ACC112 (cell line): ENCODE results near the gene AFAP1.

Experiments used
- H2AFZ ChIP-seq: fragments of 200-600 bp; sonication (generic); one replicate; pipeline ENCODE4 v1.6.0; 2017; ENCODE audit warnings: antibody characterized with exemption, low read length; ENCODE audit not compliant: unreplicated experiment
- H3K27ac ChIP-seq: fragments of 200-600 bp; sonication (generic); 2 replicates; pipeline ENCODE4 v1.5.1; 2014; ENCODE audit warnings: low read depth, mild to moderate bottlenecking, antibody characterized with exemption, low read length, moderate library complexity
- H3K27me3 ChIP-seq: fragments of 200-600 bp; sonication (generic); 2 replicates; pipeline ENCODE4 v1.6.1; 2014; ENCODE audit warnings: mild to moderate bottlenecking, antibody characterized with exemption, low read length, moderate library complexity, mixed read lengths; ENCODE audit not compliant: insufficient read depth
- H3K36me3 ChIP-seq: fragments of 200-600 bp; sonication (generic); 2 replicates; pipeline ENCODE4 v1.6.1; 2016; ENCODE audit warnings: mild to moderate bottlenecking, antibody characterized with exemption, low read length, moderate library complexity, mixed read lengths; ENCODE audit not compliant: insufficient read depth
- H3K4me1 ChIP-seq: fragments of 200-600 bp; sonication (generic); one replicate; pipeline ENCODE4 v1.6.1; 2016; ENCODE audit warnings: low read length, mixed read lengths; ENCODE audit not compliant: insufficient read depth, unreplicated experiment, control insufficient read depth
- H3K4me3 ChIP-seq: fragments of 200-600 bp; sonication (generic); 2 replicates; pipeline ENCODE4 v1.5.1; 2014; ENCODE audit warnings: mild to moderate bottlenecking, low read depth, low read length
- H3K79me2 ChIP-seq: fragments of 200-600 bp; sonication (generic); one replicate; pipeline ENCODE4 v1.6.0; 2016; ENCODE audit warnings: low read length; ENCODE audit not compliant: control insufficient read depth, unreplicated experiment, insufficient read depth

The AFAP1 gene

DNA sequence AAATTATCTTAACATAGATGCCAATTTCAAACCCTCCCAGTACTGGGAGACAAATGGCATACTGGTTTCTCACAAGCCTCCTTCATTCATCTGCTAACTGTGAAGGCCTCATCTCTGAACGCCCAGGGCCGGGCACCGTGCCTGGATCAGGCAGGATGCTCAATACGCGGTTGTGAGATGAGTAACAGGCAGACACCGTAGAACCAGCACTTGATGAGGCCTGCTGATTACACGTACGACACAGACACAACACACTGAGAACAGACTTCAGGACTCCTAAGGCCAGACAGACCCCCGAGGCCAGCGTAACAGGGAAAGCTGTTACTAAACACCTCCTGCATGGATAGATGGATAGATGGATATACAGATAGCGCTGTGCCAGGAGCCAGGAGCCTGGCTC, 154.6 kb downstream of the AFAP1 start:
- peaks cover 11% of the 10 kb centered on the region for H3K4me1 ChIP-seq
- H2AFZ ChIP-seq, result no peak overlapping the region
- H3K79me2 ChIP-seq, result peaks cover 15% of the 10 kb centered on the region
- H3K27me3 ChIP-seq, result no peaks in the 10 kb centered on the region
- H3K27ac ChIP-seq, result no peak overlapping the region
- H3K36me3 ChIP-seq, result peaks cover 29% of the 10 kb centered on the region; the same call in 1 of the 2 replicates
- no peak overlapping the region for H3K4me3 ChIP-seq

DNA sequence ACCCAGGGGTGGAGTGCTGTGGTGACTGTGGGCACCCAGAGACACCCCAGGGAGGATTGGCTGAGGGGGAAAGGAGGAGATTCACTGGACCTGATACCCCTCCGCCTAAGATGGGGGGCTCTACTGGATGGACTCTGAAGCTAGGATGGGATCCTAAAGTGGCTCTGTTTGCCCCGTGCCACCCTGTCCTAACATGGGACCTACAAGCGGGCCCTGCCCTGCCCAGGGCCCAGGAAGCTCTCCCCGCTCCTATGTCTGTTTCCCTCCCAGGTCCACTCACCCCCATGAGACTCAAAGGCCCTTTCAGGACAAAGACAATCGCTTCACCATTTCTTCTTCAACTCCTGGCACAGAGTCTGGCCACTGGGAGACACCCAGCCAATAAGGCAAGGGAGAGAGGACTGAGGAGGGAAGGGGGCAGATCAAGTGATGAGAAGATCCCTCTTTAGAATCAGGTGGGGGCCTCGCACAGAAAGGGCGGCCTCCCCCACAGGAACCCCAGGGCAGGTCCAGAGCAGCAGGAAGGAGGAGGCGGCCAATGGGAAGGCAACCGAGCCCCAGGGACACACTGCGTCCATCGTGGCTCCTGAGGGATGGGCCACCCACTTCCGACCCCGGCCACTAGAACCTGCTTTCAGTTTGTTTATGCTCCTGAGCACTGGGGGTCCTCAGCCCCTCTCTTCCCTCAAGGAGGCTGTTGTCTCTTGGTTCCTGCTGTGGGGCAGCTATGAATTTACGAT, 155.4 kb downstream of the AFAP1 start:
- Histone ChIP-seq H3K4me1 (peaks cover 18% of the 10 kb centered on the region), H3K36me3 (peaks cover 29% of the 10 kb centered on the region; the same call in 1 of the 2 replicates), H3K4me3 (no peak overlapping the region), H3K79me2 (peaks cover 8% of the 10 kb centered on the region), H2AFZ (no peak overlapping the region), H3K27me3 (no peaks in the 10 kb centered on the region), H3K27ac (no peak overlapping the region)

DNA sequence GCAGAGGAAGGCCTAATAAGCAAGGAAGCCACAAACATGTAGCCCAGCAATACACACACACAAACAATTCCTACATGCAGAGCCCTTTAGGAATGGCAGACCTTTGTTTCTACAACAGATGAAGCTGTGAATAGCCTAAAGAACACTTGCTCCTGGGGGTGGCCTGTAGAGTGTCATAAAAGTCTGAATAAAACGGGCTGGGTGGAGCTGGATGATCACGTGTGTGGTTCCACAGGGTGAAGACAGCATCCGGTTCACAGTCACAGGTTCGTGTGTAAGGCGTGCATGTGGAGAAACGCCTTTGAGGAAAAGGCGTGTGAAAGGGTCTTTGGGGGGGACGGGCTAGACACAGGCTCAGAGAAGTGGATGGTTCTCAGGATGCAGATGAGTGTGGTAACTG, 156.1 kb downstream of the AFAP1 start:
- H3K27ac ChIP-seq, result no peak overlapping the region
- no peaks in the 10 kb centered on the region for H3K27me3 ChIP-seq
- peaks cover 21% of the 10 kb centered on the region for H3K4me1 ChIP-seq
- H2AFZ ChIP-seq, result no peak overlapping the region
- H3K79me2 ChIP-seq, result peaks cover 4% of the 10 kb centered on the region
- peaks cover 31% of the 10 kb centered on the region; the same call in 1 of the 2 replicates for H3K36me3 ChIP-seq
- H3K4me3 ChIP-seq, result no peak overlapping the region

DNA sequence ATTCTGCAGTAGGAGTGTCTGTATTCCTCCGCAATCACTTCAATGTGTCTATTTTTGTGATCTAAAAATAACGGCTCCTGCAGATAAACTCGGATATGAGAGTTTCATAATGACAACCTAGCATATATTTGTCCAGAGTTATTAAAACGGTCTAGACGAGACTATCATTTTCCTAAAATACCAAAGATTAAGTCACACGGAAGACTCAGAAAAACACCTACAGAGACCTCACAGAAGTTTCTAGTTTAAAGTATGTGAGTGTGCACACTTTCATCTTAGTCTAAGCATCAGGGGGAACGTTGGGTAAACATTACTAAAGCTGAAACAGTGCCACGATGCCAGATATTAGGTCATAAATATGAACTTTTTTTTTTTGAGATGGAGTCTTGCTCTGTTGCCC, 156.9 kb downstream of the AFAP1 start:
- no peak overlapping the region for H3K27ac ChIP-seq

DNA sequence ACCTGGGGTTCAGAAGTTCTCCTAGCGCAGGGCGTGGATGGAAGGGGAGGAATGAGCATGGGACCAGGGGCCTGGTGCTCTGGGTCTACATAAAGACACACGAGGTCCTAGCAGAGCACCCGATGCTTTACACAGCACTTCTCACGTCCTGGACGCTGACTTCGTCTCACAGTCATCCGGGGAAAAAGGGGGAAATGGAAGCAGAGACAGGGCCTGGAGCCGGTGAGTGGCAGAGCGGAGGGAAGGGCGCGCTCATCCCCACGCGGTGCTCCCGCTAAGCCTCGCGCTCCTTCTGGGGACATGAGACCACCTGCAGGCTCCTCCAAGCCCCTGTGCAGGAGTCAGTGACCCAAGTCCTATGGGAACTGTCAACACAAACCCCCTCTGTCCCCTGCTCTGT, 157.7 kb downstream of the AFAP1 start:
- Histone ChIP-seq H3K27ac (no peak overlapping the region), H3K27me3 (no peaks in the 10 kb centered on the region), H2AFZ (no peak overlapping the region), H3K4me1 (peaks cover 23% of the 10 kb centered on the region), H3K79me2 (peaks cover 4% of the 10 kb centered on the region), H3K4me3 (no peak overlapping the region), H3K36me3 (peaks cover 42% of the 10 kb centered on the region; the same call in 1 of the 2 replicates)

More for the DNA sequence above, 156.9 kb downstream of the AFAP1 start:
- Histone ChIP-seq H3K27me3 (no peaks in the 10 kb centered on the region), H3K4me1 (peaks cover 23% of the 10 kb centered on the region), H3K36me3 (peaks cover 38% of the 10 kb centered on the region; the same call in 1 of the 2 replicates), H3K4me3 (no peak overlapping the region), H3K79me2 (peaks cover 4% of the 10 kb centered on the region), H2AFZ (no peak overlapping the region)

DNA sequence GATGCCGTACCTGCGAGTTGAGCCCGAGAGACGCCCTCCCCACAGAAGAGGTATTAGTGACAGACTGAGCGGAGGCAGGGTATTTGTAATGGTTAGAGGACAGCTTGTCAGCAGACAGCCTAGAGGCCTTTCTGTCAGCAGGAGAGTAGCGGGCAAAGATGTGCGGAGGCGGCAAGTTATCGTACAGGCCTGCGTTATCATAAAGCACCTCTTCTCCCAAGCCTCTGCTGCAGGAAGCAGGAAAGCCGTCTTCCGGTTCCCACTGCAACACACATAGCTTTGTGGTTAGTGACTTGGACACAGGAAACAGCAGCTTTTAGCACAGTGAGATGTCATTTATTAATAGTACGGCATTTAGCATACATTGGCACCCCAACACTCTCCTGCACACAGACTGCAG, 158.3 kb downstream of the AFAP1 start:
- Histone ChIP-seq H3K4me3 (no peak overlapping the region), H3K36me3 (peaks cover 42% of the 10 kb centered on the region), H3K27ac (no peak overlapping the region), H3K79me2 (no peaks in the 10 kb centered on the region), H3K4me1 (peaks cover 23% of the 10 kb centered on the region), H2AFZ (no peak overlapping the region), H3K27me3 (no peaks in the 10 kb centered on the region)

DNA sequence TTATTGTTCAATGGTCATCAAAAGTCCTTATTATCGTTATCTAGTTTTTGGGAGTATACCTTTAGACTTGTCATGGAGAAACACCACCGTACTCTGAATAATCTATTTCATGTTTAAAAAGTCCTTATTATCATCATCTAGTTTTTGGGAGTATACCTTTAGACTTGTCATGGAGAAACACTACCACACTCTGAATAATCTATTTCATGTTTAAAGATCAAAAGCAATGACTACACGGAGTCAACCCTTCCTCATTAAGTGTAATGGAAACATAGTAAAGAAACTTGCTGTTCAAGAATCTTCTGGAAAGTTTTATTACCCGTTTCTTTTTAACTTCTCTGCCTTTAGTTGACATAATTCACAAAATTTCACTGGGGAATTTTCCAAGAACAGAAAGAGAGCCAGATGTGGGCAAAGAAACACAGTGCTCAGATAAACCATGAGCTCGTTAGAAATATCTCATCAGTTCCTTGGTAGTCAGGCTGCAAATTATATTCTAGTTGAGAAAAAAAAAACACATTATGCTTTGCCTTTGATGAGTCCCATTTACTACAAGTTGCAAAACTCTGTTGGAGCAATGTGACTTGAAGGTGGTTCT, 158.8 kb downstream of the AFAP1 start:
- H3K79me2 ChIP-seq, result peaks cover 2% of the 10 kb centered on the region
- no peak overlapping the region for H3K4me3 ChIP-seq
- H3K4me1 ChIP-seq, result peaks cover 23% of the 10 kb centered on the region
- peaks cover 42% of the 10 kb centered on the region for H3K36me3 ChIP-seq
- H2AFZ ChIP-seq, result no peak overlapping the region
- no peaks in the 10 kb centered on the region for H3K27me3 ChIP-seq
- no peak overlapping the region; the same call in 1 of the 2 replicates for H3K27ac ChIP-seq

DNA sequence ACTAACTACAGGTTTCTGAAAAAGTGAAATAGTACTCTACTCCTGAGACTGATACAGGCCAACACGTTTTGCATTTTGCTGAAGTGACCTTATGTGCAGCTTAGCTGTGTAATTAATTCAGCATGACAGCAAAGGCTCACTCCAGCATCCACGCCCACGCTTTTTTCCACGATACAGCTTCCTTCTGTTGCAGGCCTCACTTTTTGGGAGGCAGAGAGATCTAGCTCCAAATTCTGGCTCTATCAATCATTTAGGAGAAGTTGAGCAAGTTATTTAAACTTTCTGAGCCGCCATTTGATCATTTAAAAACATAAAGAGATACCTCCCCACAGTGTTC, 160.3 kb downstream of the AFAP1 start:
- Histone ChIP-seq H3K4me3 (peak overlapping the region; percentile 50), H3K36me3 (peaks cover 40% of the 10 kb centered on the region), H3K4me1 (peaks cover 23% of the 10 kb centered on the region), H3K27me3 (no peaks in the 10 kb centered on the region), H3K27ac (no peak overlapping the region), H2AFZ (no peak overlapping the region), H3K79me2 (peaks cover 2% of the 10 kb centered on the region)

DNA sequence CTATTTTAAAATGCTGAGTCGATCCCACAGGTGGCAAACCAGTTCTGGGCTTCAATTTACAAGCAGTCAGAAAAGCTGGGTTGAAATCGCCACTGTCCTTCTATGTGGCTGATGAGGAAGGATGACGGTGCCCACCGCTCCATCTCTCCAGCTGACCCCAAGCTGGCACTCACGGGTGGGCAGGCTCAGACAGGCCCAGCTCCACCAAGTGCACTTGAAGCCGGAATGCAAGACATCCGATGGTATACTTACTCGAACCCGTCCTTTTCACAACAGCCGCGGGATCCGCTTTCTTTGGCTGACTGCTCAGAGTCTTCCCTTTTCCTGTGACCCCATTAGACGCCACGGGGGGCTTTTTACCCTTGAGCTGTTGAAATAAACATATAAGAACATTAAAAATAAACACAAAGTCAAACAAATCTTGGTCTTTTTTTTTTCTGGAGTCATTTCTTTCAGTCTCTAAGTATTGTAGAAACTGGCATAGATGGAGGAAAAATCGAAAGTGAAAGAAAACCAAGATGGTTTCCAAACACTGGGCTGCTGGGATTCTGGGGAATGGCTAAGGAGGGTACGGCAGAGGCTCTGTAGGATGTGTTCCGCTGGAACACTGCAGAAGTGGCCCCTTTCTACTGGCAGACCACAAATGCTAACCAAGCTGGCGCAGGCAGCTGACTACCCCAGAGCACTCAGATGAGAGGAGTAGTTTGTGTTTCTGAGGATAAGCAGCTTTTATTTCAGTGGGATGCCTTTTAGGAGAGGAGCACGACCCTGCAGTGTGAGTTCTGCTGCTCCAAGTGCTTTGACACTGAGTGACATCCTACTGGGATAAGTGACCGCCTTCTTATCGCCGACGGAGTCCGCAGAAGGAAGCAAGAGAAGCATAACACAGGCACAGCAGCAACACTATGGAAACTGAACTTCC, 160.9 kb downstream of the AFAP1 start:
- Histone ChIP-seq H3K79me2 (peaks cover 2% of the 10 kb centered on the region), H3K4me1 (peaks cover 23% of the 10 kb centered on the region), H3K27me3 (no peaks in the 10 kb centered on the region), H3K4me3 (peak overlapping the region; percentile 50), H3K27ac (peak overlapping the region; percentile 8; the same call in 1 of the 2 replicates), H2AFZ (no peak overlapping the region), H3K36me3 (peaks cover 40% of the 10 kb centered on the region)

DNA sequence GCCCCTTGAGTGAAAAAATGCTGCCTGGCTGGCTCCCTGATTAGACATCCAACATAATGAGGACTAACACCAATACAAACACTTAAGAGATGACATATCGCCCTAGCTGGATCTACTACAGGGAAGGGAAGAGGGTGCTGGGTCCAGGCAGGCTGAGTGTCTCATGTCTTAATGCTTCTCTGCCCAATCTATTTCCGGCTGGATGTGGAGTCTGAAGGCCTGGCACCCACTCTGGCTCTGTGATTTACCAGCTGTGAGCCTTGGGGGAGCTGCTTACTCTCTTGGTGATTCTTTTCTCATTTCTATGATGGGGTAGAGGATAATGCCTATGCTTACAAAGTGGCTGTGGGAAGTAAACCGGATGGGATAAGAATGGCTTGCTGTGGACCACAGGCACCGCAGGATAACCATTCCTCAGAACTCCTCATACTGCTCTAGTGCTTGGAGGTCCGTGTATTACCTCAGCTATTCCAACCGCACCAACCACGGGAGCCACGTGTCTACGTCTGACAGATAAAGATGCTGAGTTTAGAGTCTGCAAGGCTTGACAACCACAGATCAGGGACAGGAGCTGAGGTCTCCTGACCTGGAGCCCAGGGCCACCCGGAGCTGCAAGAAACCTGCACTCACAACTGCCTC, 161.7 kb downstream of the AFAP1 start:
- Histone ChIP-seq H3K4me1 (peaks cover 23% of the 10 kb centered on the region), H3K27ac (no peak overlapping the region), H3K4me3 (no peak overlapping the region), H3K27me3 (no peaks in the 10 kb centered on the region), H3K36me3 (peaks cover 46% of the 10 kb centered on the region), H3K79me2 (peaks cover 2% of the 10 kb centered on the region), H2AFZ (no peak overlapping the region)
